NCI-H146 treated with DMSO at 0.1 percent for 48 hours (cell line): ENCODE data around the gene LIN28A.

Source experiments
- DNase-seq: peaks from one replicate; lab custom pipeline; 2025; ENCODE audit not compliant: unreplicated experiment; lab: John Stamatoyannopoulos, UW

Gene LIN28A

DNA sequence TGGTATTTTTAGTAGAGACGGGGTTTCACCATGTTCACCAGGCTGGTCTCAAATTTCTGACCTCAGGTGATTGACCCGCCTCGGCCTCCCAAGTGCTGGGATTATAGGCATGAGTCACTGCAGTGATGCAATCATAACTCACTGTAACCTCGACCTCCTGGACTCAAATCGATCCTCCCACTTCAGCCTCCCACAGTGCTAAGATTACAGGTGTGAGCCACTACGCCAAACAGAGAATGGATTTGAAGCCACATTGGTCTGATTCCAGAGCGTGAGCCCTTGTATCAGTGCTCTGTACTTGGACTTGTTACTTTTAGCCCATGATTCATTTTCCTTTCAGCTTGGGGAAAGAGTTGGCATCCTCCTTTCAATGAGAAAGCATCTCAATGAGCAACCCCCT is 23.2 kb upstream of the LIN28A start:
- DNase-seq, result no peak

DNA sequence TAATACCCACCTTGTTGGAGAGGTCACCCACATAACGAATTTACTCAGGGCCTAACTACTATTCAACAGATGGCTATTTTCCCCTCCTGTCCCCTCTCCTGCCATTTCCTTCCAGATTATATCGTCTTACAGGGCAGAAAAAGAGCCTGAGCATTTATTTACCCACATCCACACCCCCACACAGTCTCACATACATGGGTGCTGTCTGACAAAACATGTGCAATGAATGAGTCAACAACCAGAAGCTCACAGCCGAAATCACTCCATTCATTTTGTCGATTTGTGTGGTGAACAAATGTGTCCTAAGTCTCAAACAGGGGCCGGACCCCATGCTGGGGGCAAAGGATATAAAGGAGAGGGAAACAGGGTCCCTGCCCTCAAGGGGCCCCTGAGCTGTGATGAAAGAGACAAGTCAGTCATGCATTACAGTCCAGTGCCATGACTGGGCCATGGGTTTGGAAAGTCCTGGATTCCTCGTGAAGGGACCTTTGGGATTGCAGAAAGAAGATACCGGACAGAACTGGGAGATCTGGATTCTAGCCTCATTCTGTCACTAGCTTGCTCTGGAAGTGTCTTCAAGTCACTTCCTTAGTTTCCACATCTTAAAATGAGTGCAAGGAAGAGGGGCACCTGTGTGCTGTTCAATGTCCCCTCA is 21.7 kb upstream of the LIN28A start:
- DNase-seq, result no peak

DNA sequence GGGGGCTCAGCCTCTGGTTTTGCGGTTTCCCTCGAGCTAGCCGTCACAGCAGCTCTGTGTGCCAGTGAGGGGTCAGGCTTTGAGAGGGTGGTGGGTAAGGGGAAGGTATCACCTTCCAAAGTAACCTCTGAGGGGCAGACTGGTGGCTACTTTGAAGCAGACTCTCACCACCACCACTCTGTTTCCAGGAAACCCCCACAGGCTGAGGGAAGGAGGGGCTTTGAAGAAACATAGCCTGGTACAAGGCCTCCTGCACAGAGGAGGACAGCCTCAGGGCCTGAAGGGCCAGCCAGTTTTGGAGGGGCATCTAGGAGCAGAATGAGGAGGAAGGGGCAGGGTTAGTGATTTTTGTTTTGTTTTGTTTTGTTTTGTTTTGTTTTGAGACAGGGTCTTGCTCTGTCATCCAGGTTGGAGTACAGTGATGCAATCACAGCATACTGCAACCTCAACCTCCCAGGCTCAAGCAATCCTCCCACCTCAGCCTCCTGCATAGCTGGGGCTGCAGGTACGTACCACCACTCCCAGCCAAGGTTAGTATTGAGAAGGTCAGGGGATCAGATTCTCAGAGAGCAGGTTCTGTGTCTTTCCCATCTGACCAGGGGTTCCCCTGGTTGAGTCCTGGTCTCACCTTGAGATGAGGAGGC is 20.9 kb upstream of the LIN28A start:
- no peak for DNase-seq

DNA sequence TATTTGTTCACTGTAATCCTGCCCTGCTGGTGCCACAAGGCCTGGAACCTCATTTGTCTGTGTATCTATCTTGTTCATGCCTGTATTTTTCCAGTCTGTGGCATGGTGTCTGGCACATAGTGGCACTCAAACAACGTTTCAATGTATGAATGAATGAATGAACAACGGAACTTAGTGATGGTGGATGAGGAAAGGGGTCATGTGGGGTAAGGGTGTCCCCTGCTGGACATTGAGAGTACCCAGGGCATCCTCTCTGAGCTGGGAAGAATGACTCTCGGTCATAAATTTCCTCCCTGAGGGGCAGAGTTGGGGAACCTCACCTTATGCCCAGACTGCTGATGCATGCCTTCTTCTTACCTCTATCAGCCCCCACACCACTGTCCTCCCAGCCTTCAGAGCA is 19.2 kb upstream of the LIN28A start:
- no peak for DNase-seq

DNA sequence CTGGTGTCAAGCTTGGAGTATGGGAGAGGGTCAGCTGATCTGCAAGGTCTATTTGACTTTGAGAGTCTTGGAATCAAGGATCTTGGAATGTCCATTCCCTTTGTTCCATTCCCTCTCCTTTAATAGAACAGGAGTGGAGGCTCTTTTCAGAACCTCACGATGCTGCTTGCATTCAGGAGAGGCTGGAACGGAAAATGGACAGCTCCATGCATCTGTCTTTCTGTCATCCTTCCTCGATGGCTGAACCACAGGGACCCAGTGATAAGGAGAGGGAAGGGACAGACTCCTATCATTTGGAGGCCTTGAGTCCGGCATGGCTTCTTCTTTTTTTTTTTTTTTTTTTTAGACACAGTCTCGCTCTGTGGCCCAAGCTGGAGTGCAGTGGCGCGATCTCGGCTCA is 14.9 kb upstream of the LIN28A start:
- DNase-seq, result no peak

DNA sequence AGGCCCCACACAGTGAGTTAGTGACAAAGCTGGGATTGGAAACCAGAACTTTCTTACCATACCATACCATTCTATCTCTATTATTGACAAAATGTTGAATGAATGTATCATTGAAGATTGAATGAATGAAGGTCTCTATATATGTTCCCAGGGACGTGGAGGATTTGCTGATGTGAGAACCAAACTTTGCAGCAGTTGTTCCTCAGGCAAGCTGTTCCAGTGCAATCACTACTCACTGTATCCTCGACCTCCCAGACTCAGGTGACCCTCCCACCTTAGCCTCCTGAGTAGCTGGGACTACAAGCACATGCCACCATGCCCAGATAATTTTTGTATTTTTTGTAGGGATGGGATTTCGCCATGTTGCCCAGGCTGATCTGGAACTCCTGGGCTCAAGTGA is 11.6 kb upstream of the LIN28A start:
- no peak for DNase-seq

DNA sequence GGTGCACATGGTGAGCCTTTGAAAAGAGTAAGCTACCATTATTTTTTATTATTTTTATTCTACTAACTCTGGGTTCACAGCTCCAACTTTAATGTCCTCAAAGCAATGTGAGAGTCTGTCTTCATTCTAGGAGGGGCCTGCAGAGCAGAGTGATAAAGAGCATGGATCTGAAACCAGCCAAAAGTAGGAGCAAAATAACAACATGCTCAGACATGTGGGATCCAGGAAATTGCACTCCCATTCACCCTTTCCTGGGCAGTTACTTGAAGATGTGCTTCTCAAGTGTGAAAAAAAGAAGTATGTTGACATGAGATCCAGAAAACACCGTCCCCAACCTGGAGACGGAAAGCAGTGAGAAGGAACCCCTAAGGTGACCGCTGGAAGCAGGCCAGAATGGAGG is 8.7 kb upstream of the LIN28A start:
- no peak for DNase-seq

DNA sequence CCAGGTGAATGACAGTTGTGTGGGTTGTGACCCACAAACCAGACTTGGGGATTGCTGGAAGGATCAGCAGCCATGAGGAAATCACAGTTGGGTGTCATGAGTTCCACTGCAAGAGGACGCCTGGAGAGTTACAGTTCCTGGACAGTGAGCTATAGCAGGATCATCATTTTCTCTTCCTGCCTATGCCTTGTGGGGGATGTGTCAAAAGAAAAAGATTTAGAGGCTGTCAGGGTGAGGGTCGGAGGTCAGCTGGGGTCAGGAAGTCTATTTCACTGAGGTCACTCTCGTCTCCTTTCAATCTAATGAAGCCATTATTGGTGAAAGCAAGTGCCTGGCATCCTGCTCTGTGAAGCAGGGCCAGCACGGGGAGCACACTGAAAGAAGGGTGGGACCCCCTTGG is 7.0 kb upstream of the LIN28A start:
- no peak for DNase-seq

DNA sequence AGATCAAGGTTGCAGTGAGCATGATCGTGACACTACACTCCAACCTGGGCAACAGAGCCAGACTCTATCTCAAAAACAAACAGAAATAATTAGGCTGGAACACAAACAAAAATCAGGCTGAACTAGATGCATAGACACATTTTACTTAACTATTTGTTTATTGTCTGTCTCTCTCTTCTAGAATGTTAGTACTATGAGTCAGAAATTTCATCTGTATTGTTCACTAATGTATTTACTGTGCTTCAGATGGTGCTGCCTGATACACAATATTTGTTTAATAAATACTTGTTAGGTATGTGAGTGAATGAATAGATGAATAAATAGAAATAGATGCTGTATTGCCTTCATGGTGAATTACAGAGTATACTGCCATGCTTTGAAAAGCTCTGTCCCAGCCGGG is 6.0 kb upstream of the LIN28A start:
- no peak for DNase-seq

DNA sequence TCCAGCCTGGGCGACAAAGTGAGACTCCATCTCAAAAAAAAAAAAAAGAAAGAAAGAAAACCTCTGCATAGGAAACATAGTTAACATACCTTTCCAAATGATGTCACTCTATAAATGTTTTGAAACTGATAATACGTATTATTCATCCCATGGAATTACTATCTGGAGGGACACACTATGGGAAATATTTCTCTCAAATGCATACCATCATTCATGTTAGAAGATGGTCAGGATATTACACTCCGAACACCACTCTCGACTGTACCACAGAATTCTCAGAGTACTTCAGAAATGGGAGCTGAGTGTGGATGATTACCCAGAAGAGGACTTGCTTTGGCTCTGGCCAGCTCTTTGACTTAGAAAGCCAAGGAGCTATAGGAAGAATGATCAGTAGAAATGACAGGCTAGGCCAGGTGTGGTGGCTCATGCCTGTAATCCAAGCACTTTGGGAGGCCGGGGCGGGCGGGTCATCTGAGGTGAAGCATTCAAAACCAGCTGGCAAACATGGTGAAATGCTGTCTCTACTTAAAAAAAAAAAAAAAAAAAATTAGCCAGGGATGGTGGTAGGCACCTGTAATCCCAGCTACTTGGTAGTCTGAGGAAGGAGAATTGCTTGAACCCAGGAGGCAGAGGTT is 5.2 kb upstream of the LIN28A start:
- DNase-seq, result no peak

DNA sequence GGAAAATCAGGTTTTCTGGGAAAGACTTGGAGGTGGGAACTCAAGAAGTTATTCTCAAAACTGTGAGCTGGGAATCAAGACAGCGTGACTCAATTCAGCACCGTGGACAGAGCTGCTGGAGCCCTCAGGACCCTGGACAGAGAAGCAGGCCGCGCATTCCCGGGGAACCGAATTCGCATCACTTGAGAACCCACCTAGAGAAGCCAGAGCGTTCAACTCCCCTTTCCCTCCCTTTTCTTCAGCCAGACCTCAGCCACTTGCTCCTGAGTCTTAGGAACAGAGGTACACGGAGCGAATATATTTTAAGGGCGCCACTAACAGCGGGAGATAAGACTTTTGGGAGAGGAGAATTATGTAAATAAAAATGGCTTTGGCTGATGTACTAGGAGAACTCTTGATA is 2.0 kb upstream of the LIN28A start:
- DNase-seq, result no peak

DNA sequence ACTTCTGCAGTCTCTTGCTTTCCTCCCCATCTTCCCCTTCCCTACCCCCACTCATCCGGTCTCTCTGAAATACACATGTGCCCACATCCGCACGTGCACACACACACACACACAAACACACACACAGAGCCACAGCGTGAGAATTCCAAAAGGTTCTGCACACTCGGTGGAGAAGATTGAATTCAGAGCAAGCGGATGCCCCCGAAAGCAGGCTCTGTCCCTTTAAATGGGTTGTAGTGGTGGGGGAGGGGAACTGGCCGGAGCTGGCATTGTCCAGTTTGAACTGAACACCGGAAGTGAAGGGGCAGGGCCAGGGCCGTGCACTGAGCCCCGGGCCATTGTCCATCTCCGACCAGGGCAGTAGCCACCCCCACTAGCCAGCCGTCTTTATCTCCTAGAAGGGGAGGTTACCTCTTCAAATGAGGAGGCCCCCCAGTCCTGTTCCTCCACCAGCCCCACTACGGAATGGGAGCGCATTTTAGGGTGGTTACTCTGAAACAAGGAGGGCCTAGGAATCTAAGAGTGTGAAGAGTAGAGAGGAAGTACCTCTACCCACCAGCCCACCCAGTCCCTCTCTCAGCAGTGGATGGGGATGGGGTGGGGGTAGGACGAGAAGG is 1.3 kb upstream of the LIN28A start:
- DNase-seq, result peak; percentile 47

DNA sequence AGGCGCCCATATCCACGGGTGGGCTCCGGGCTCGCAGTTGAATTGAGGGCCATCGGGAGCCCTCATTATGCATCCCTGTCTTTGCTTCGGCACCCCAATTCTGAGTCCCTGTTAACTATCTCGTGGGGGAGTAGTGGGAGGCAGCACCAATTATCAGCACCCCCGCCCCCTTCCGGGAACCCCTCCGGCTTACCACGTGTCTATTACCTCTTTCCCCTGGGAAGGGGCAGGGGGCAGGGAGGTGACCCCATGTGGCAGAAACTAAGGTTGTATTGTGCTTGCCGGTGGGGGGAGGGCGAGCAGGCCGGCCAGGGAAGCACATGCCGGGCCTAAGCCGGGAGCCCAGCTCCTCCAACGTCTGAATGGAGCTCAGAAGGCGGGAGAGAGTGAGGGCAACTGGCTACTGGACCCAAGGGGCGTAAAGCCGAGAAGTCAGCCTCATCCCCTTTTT is 1.0 kb downstream of the LIN28A start:
- DNase-seq, result no peak

DNA sequence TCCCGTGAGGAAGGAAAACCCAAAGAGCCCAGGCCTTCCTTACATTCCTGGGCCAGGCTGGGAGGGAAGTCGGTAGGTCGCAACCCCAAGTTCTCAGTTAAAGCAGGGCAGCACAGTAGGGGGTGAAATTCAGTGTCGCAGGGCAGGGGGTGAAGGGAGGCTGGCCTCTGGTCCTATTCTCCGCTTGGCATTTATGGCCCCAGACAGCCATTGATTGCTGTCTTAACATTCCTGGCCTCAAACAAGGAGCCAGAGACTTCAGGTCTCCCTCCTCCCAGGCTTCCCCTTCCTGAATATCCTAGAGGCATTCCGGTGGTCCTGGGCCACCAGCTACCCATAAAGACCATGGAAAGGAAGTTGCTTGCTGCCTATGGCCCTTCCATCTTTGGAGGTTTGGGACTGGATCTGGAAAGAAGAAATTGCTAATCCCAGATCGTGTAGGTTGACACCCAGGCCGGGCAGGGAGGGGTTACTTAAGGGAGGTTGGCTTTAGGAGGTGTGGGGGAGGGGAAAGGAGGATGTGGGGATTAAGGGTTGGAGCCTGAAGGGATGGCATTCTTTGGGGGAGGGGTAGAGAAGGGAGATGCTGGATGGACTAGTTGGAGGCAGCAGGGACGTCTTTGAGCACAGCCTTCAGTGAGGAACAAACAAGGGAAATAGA is 1.7 kb downstream of the LIN28A start:
- DNase-seq, result no peak

DNA sequence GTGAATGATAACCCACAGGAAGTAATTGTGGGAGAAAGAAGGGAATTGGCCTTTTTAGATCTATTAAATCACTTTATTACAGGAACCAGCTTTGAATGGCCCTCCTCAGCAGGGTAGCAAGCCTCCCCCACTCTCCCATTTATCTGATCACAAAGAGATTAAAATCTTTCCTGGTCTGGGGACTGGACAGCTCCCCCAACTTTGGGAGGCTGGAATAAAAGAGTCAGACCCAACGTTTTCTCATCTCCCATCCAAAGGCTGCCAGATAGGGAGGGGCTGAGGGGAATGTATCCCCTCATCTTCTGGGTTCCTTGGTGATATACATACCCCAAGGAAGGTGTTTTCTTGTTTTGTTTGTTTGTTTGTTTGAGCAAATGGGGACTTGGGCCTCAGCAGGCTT is 2.4 kb downstream of the LIN28A start:
- no peak for DNase-seq

DNA sequence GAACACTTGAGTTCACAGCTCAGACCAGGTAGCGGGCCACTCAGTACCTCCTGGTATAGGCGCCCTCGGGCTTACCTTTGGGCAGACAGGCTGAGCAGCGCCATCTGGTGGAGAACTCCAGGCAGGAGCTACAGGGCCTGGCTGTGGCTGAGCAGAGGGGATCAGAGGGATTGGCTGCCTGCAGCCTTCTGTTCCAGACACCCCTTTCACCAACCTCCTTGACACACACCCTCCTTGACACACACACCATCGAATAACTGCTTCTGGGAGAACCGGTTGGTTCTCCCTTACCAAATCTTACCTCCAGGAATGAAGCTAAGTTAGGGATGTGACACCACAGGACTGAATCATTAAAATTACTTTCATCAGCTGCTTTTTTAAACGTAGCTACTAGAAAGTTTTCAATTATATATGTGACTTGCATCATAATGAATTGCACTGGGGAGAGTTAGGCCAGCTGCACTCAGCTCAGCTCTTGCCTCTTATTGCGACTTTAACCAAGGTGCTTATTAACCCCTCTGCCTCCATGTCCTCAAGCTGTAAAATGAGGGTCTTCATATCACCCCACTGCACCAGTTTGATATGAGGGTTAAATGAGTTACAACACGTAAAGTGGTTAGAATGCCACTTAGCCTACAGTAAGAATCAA is 6.6 kb downstream of the LIN28A start:
- peak; percentile 44 for DNase-seq

DNA sequence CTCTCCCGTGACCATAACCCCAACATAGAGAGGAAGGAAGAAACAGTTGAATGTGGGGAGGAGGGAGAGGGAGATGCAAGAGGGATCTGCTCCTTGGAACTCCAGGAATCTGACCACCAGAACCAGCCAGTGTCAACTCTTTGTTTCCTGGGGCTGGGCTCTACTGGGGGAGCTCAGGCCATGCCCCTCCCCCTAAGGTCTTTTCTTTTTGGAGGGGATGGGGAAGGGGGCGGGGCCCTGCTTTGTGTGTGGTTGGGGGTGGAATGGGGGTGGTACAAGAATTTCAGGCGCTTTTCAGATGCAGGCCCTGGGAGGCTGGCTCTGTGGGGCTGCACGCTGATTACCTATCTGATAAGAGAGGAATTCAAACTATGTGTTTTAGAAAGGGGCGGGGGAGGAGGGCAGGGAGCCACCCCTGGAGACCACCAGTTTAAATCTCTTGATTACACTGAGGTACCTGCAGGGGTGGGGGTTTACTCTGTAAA is 8.3 kb downstream of the LIN28A start:
- no peak for DNase-seq

DNA sequence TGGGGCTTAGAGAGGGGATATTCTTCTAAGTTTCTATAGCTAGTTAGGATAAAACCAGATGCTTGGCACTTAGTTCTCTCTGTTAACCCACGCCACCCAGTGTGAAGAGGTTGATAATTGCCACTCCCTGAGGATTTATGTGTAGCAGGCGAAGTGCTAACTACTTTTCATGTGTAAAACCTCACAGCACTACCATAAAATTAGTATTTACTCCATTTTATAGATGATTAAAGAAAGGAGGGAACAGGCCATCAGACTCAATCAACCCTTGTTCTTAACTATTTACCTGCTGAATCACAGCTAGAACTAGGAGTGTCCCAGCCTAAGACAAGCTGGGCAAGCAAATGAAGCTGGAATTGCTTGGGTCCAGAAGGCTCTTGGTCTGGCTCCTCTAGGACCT is 8.9 kb downstream of the LIN28A start:
- DNase-seq, result no peak

DNA sequence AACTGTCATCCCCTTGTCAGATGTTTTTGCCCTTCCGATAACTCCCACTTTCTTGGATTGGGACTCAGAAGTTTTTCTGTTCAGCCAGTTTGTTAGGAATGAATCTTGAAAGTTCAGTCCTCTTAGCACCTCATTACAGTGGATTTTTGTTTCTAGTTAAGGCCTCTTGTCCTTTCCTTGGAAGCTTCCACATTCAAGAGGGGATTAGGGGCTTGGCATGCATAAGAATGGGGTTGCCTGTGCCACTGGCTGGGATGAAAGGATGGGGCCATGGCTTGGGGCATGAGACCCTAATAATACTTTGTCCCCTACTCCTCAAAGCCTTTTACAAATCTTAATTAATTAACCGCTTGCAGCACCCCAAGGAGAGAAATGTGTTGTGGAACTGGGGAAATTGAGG is 19.1 kb downstream of the LIN28A start:
- DNase-seq, result no peak

DNA sequence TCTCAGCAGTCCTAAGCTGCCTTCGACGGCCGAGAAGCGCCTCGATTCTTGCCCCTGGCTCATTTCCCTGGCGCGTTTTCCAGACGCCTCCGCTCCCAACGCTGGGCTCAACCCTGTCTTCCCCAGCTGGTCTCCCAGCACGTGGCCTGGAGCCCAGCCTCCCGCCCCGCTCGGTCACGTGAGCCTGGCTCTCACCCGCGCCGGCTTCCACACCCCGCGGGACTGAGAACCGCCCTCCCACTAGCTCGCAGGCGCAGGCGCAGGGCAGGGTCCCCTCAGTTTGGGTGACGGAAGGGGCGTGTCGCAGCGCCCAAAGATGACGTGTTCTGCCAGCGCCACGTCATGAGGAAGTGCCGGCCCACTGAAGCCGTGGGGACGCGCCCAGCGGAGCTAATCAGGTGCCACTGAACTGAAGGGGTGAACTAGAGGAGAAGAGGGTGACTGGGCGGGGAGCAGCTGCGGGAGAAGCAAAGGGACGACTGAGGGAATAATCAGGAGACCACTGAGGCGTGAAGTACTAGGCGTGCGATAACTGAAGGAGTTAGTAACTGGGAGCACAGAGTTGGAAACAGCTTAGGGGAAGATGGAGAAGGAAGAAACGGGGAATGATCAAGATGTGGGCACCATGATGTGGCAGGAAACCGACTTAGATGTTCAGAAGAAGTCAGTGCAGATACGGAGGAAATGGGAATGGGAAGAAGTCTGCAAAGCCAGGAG is 21.5 kb downstream of the LIN28A start, which contains the start of gene DHDDS:
TSS of gene DHDDS (plus strand) at position 343 of the 717 bp plus-strand sequence. CDS start 625 bp downstream, outside the sequence.
- DNase-seq, result peak; percentile 90
